Activated CD4-positive, alpha-beta T cell treated with anti-CD3 and anti-CD28 coated beads, Interleukin-10, Interleukin-2, amounts not matched to agents 100 ng/mL and 50 ng/mL, durations not matched to agents 16 hours and 8 hours (primary cell): ENCODE data around the gene TTC23L.

Source experiments
- DNase-seq: peaks from one replicate; pipeline ENCODE4 v3.0.0-alpha.2; 2020

The TTC23L gene

DNA sequence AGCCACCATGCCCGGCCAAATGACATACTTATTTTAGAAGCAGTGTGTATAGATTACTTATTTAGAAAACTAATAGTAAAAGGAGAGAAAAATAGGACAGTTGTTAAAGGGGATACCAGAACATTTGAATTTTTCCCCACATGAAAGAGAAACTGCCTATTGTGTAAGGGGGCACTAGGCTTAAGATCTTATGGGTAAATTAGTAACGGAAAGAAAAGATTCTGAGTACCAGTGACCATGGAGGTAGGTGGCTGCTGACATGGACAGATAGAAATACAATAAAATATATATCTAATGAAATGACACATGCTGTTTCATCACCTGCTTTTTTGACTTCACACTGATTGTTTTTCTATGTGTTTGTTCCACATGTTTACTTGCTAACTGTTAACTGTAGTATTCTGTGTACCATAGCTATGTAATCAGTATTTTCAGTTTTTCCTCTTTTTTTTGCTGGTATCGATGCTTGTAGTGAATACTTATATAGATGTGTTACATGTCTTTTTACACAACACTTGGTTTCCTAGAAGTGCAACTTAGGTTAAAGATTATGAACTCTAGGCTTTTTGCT, 87.4 kb downstream of the TTC23L start:
- DNase-seq = no peak

DNA sequence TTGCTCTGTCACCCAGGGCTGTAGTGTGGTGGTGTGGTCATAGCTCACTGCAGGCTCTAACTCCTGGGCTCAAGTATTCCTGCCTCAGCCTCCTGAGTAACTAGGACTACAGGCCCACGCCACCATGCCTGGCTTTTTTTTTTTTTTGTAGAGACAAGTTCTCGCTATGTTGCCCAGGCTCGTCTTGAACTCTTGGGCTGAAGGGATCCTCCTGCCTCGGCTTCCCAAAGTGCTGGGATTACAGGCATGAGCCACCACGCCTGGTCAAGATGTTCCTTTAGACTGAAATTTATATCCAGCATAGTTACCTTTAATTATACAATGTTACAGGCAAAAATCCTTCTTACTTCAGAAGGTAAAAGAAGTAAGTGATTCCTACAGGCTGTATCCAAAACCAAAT, 88.8 kb downstream of the TTC23L start:
- no peak for DNase-seq

GRCh38 chr5:34928267-34928666, 89.3 kb downstream of the TTC23L start:
- DNase-seq = no peak

DNA sequence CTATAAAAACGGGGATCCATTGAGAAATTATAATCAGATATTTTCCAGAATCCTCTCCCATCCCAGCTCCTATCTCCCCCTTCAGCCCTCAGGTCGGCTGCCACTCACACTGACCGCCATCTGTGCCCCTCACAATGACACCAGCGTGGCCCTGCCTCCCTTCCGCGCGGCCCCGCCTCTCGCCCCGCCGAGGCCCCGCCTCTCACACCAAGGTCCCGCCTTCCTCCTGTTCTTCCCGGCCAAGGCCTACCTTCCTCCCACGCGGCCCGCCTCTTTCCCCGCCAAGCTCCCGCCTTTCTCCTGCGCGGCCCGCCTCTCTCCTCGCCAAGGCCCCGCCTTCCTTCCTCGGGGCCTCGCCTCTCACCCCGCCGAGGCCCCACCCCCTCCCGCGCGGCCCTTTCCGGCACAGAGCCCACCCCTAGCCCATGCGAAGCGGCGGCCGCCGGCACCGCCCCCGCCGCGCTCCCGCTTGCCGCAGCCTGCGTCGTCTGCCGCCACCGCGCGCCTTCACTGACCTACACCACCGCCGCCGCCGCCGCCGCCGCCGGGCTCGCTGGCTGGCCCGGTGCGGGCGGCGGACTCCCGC, 90.3 kb downstream of the TTC23L start, which contains the start of gene DNAJC21:
Gene DNAJC21 (plus strand): TSS at position 426 of the 586 bp plus-strand sequence. CDS start 261 bp downstream, outside the sequence.
- DNase-seq = peak; percentile 98

DNA sequence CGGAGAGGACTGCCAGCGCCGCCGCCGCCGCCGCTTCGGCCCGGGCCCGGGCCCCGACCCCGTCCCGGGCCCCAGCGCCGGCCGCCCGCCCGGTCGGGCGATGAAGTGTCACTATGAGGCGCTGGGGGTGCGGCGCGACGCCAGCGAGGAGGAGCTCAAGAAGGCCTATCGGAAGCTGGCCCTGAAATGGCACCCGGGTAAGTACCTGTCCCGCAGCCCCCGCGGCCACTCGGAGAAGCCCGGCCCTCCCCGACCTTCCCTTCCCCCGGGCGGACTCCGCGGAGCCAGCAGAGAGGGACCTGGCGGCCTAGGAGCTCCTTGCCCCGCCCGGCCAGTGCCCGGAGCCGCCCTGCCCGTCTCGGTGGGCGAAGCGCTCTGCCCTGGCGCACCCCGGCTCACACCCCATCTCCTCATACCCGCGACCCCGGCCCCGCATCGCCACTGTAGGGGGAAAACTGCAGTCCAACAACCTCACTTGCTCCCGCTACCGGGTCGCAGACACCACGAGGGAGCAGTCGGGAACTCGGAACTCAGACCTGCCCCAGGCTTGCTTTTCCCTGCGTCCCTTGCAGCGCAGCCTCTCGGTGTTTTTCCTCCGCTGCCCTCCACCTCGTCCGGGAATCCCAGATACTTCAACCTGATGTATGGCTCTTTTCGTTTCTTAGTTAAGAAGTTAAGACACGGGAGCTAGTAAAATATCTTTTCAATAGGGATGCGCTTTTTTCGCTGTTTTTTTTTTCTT, 90.9 kb downstream of the TTC23L start:
- DNase-seq = peak; percentile 87

GRCh38 chr5:34930462-34930844, 91.5 kb downstream of the TTC23L start:
- DNase-seq = no peak

- no peak for DNase-seq
These were observed 91.9 kb downstream of the TTC23L start for GRCh38 chr5:34930870-34931269.

DNA sequence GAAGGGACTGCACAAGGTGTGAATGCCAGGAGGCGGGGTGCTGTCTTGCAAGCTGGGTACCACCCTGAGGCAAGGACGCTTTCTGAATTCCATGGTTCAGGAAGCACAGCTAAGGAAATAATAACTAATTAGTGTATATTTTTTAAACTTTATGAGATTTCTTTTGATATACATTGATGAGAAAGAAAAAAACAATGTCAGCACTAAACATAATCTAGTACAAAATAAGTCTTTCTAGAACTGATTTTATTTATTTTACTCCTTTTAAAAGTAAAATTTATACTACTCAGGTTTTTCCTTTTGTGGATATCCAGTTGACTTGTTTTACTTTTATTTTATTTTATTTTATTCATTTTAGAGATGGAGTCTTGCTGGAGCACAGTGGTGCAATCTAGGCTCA, 94.0 kb downstream of the TTC23L start:
- DNase-seq = no peak

DNA sequence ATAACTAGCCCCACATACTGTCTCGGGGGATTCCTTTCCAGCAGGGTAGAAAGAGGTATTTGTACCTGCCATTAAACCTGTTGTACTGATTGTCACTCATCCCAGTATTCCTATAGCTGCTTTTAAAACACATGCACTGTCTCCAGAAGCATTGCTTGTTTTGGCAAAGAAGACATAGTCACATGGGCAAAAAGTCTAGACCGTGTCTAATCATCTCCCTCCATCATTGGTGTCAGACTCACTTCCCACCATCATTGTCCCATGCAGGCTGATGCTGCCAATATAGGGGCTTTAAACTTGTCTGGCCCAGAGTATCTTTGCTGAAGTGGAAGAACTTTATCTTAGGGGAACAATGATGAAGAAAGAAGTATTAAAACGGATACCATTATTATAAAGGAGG, 103.0 kb downstream of the TTC23L start:
- DNase-seq = no peak

GRCh38 chr5:34944044-34944443, 105.1 kb downstream of the TTC23L start:
- DNase-seq = no peak

DNA sequence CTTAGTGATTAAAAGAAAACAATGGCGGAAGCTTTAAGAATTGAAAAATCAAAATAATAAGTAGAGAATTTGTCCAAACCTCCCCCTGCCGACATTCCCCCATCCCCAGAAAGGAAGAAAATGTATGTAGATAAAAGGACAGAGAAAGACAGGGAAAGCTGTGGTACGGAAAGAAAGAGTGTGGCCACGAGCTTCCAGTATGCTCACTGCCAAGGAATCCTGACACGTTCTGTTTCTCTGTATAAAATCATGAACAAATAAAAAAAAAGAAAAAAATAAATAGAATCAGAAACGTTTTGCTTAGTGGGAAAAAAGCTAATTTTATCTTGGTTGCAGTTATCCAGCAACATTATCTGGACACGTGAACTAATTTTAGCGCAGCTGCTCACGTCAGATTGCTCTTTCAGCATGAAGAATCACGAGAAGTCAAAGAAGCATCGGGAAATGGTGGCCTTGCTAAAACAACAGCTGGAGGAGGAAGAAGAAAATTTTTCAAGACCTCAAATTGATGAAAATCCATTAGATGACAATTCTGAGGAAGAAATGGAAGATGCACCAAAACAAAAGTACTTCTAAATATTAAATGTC, 105.6 kb downstream of the TTC23L start:
- no peak for DNase-seq
